DMS153 treated with DMSO at 0.1 percent for 48 hours (cell line): ENCODE results near the gene EBF4.
"Not testable (repeated sequence)": the region's sequence is repeated elsewhere in the genome, so short reads cannot be mapped to it uniquely, and the experiment has no call there.

Source experiments
- DNase-seq: peaks from one replicate; lab custom pipeline; 2025; ENCODE audit not compliant: unreplicated experiment; lab: John Stamatoyannopoulos, UW

EBF4 gene

DNA sequence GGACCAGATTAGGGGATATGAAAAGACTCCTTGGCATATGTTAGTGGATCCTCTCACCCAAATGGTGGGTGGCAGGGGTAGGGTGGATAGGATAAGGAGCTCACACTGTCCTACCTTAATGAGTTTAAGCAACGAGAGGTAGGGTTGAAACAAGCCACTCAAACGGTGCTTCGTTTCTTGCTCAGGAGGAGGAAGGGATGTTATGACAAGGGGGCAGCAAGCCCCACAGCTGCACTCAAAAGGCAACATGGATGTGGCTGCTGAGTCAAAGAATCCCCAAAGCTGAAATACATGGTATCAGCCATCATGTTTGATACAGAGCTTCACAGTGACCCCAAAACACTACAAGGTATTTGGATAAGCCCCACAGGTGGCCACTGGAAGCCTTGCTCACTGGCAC is 20.1 kb upstream of the EBF4 start:
- DNase-seq: no peak

GRCh38 chr20:2673453-2673852 is 19.1 kb upstream of the EBF4 start:
- DNase-seq: no peak

GRCh38 chr20:2680046-2680445 is 12.5 kb upstream of the EBF4 start:
- DNase-seq: no peak

DNA sequence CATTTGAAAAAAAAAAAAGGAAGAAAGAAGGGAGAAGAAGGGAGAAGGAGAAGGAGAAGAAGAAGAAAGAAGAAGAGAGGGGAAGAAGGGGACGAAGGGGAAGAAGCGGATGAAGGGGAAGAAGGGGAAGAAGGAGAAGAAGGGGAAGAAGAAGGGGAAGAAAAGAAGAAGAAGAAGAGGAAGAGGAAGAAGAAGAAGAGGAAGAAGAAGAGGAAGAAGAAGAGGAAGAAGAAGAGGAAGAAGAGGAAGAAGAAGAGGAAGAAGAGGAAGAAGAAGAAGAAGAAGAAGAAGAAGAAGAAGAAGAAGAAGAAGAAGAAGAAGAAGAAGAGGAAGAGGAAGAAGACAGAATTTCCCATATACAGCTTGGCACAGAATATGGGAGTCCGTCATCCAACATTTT is 10.5 kb upstream of the EBF4 start:
- DNase-seq: not testable (repeated sequence)

DNA sequence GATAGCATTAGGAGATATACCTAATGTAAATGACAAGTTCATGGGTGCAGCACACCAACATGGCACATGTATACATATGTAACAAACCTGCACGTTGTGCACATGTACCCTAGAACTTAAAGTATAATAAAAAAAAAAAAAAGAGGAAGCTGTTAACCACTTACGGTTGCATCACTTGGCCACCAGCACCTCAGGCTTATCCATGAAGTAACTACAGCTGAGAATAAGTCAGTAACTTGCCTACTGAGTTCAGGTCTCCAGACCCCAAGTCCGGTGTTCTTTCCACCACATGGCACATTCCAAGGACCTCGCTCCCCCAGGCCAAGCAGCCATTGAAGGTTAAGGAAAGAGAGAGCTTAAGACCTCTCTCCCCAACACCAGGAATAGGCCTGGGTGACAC is 7.8 kb upstream of the EBF4 start:
- not testable (repeated sequence) for DNase-seq

DNA sequence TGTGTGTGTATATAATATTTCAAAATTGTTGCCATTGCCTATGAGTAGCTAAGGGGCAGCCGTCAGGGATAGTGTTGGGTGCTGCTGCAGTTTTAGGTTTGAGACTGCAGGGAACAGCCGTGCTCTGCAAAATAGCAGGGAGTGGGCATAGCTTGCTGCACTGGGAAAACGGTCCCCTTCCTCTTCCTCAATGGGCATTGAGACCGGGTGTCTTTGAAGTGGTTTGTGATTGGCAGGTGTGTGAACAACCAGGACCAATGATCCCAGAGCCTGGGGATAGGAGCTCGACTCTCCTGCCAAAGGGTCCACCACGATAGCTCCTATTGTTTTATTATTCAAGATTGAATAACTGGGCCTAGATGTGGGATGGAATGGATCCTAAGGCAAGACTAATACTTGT is 5.1 kb upstream of the EBF4 start:
- DNase-seq: no peak

- DNase-seq: no peak
These were observed 4.5 kb upstream of the EBF4 start for GRCh38 chr20:2688041-2688591.

DNA sequence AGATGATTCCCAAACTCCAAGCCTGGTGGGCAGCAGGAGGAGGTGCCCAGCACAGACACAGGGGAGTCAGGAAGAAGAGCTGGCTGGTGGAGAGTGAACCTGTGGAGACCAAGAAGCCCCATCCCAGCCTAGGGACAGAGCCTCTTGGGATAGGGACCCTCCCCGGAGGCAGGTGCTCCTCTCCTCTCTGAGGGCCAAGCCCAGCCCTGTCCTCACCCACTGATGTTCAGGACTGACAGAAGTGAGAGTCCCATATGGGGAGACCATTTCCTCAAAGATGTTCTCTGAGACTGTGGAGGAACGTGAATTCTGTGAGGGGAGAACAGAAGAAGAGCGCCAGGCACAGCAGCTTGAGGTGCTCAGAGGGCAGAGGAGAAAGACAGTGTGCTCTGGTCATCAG is 2.4 kb upstream of the EBF4 start:
- no peak for DNase-seq

DNA sequence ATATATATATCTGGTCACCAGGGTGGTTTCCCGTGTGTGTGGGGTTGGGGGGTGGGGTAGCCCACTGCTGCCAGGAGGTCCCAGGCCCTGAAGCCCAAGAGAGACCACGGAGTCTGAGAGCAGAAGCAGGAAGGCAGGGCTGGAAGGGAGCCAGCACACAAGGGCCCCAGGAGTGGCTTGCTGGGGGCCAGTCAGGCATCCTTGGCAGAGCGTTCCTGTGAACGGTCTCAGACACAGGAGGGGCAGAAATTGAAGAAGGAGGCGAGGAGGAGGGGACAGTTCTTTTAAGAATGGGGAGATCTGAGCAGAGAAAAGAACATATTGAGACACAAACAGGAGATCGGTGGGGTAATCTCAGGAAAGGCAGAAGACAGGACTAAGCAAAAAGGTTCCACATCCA is 1.9 kb upstream of the EBF4 start:
- DNase-seq: no peak

DNA sequence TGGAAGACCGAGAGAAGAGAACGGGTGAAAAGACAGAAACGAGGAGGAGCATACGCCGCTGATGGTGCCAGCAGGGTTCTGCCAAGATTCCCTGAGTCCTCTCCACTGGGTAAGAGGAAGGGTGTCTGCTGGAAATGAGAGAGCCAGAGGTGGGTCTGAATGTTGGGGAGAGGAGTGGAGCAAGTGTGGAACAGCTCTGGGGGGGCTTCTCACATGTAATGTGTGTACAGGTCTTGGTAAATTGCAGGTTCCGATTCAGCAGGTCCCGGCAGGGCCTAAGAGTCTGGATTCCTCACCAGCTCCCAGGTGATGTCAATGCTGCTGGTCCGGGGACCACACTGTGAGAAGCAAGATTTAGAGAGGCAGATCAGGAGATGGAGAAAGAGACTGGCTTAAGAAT is 1.5 kb upstream of the EBF4 start:
- no peak for DNase-seq

DNA sequence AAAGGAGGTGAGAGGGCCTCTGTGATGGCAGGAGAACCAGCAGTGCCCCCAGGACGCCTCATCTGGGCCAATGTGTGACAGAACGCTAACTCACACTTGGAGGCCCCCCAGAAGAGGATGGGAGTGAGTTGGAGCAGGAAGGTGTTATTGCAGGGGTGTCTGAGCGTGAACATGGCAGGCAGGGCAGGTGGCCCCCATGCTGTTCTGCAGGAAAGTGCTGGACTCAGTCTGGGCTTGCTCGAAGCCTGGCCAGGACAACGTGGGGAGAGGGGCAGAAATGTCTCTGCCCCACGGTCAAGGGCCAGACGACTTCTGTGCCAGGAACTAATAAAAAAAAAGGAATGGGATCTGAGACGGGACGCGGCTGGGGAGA is 931 bp upstream of the EBF4 start:
- DNase-seq: no peak

- DNase-seq: no peak
These were observed 306 bp downstream of the EBF4 start for GRCh38 chr20:2692886-2693285.

- DNase-seq: no peak
These were observed 867 bp downstream of the EBF4 start for GRCh38 chr20:2693286-2694007.

DNA sequence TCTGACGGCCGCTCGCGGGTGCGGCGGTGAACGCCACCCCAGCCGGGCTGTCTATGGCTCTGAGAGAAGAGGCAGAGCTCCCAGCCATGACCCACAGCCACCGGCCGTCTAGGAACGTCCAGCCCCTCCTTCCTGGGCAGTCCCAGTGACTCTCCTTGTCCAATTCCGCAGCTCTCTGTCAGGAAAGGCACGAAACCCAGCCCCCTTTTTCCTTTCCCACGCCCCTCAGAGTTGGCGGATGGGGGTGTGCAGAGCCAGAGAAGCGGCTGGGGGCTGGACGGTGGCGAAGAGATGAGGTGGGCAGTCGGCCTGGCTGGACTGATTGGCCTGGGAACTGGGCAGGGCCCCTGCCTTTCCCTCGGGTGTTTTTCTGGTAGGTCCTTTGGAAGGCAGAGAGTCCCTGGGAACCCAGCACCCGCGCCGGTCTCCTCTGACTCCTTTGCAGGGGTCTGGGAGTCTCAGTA is 1.5 kb downstream of the EBF4 start:
- DNase-seq: no peak

GRCh38 chr20:2694519-2694918 is 1.9 kb downstream of the EBF4 start:
- no peak for DNase-seq

DNA sequence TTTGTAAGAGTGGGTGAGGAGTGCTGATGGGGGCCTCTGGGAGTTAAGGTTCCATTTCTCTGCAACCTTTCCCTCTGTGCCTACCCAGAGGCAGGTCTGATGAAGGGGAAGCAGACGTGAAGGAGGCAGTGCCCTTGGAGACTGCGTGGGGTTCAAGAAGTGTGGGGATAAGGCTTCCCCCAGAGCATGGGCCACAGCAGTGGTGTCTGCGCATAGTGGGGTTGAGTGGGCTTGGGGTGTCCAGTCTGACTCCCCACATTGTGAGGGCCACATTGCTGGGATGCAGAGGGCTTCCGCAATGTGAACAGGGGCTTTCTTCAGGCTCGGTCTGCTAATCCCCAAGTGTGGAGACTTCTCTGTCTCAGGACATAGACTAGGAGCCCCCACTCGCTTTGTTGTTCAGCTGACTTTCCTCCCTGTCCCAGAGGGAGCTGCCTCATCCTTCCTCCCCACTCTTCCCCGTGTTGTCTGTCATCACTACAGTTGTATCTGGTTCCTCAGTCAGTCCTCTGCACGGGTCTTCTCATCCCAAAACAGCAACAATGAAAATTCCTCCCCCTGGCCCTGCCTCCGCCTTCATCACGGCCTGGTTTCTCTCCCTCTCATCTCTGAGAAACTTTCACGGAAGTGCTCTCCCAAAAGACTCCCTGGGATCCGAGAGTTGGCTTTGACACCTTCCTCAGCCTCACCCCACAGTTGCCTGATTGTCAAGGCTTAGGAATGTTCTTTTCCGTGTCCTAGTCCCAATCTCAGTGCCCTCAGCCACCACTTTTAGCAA is 2.8 kb downstream of the EBF4 start:
- no peak for DNase-seq

- not testable (repeated sequence) for DNase-seq
These were observed 3.5 kb downstream of the EBF4 start for GRCh38 chr20:2695984-2696525.

- no peak for DNase-seq
These were observed 4.1 kb downstream of the EBF4 start for GRCh38 chr20:2696646-2697045.

DNA sequence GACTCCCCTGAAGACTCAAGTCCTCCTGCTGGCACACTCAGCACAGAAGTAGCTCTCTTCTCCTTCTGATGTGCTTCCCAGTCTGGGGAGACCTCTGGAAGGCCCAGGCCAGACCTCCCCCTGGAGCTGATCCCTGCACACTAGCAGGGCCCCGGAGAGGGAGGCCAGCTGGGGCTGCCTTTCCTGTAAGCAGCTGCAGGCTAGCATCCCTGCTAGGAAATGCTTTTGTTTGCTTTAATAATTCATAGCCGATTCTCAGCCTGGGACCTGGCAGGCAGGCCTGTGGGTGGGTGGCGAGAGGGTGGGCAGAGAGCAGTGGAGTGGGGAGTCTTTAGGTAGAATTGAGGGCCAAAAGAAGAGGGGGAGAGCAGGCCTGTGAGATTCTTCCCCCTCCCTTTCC is 5.2 kb downstream of the EBF4 start:
- DNase-seq: no peak

GRCh38 chr20:2698186-2698817 is 5.7 kb downstream of the EBF4 start:
- no peak for DNase-seq

DNA sequence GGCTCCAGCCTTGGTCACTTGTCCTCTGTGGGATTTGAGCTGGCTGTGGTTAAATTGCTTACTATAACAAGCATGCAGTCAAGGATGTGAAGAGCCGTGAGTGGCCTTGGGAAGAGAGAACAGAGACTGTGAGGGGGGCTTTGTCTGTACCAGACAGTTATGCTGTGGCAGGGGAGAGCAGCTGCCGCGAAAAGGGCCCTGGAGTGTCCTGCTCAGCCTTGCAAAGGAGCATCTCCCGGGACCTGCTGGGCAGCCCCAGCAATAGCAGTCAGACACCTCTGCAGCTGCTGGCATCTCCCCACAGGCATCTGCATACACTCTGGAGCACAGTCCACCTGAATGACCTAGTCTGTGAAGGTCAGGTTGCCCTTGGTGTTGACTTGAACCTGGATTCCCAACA is 6.3 kb downstream of the EBF4 start:
- DNase-seq: no peak
